K562 (cell line): Measurements from ENCODE around the gene ZNF646. TPM values are rescaled to one million over a fixed set of nuclear protein-coding genes. Genes with fewer than 3 reads are reported as not detected.

Experiments used
- CSDE1 ChIP-seq, 2 experiments: fragments of 450-650 bp; IDR thresholded peaks; 2 replicates each; pipeline ENCODE4 v1.6.1; 2016; ENCODE audit warnings: mild to moderate bottlenecking in 1 of 2
- GTF2F1 ChIP-seq: IDR thresholded peaks from 2 replicates; pipeline ENCODE4 v1.6.1; 2011; ENCODE audit warnings: low read depth, low read length, improper control_type of control experiment
- NCOR1 ChIP-seq: fragments of 450-650 bp; IDR thresholded peaks from 2 replicates; pipeline ENCODE4 v1.6.1; 2016; ENCODE audit warnings: mild to moderate bottlenecking, moderate library complexity
- NR2C1 ChIP-seq, 2 experiments: fragments of 450-650 bp; IDR thresholded peaks; 2 replicates each; pipeline ENCODE4 v1.6.1; 2017; ENCODE audit warnings: mild to moderate bottlenecking in 2 of 2, antibody characterized with exemption in 1 of 2, inconsistent platforms in 1 of 2, missing compliant biosample characterization in 1 of 2, missing genetic modification characterization in 1 of 2
- POLR2AphosphoS2 ChIP-seq: IDR thresholded peaks from 2 replicates; pipeline ENCODE4 v1.6.1; 2012; ENCODE audit warnings: low read length, improper control_type of control experiment
- POLR3A ChIP-seq: IDR thresholded peaks from 2 replicates; pipeline ENCODE4 v1.6.1; 2011; ENCODE audit warnings: borderline replicate concordance, mild to moderate bottlenecking, moderate library complexity; ENCODE audit not compliant: insufficient read length, insufficient read depth; ENCODE audit errors: extremely low read depth
- RBM17 ChIP-seq: fragments of 200-400 bp; formaldehyde crosslinking; IDR thresholded peaks from 2 replicates; pipeline ENCODE4 v1.6.1; 2017; ENCODE audit warnings: low read depth, mild to moderate bottlenecking, low read length, borderline replicate concordance
- SMARCA4 ChIP-seq: fragments of 450-650 bp; IDR thresholded peaks from 2 replicates; pipeline ENCODE4 v1.6.1; 2016
- SRF ChIP-seq, 2 experiments: fragments of 250-450, 450-650 bp in 1 of 2; sonication (Bioruptor Pico) in 1 of 2; sonication (generic) in 1 of 2; formaldehyde crosslinking; IDR thresholded peaks; 2 replicates each; pipeline versions ENCODE4 v1.5.0 to v1.5.1; 2020 to 2022; ENCODE audit warnings: mild to moderate bottlenecking in 1 of 2, missing genetic modification reagents in 1 of 2
- SRSF1 ChIP-seq: fragments of 200-400 bp; formaldehyde crosslinking; IDR thresholded peaks from 2 replicates; pipeline ENCODE4 v1.6.1; 2017; ENCODE audit warnings: mild to moderate bottlenecking, low read depth, low read length, moderate library complexity
- U2AF1 ChIP-seq: fragments of 200-400 bp; formaldehyde crosslinking; optimal IDR thresholded peaks from 2 replicates; pipeline ENCODE3; 2017; ENCODE audit warnings: mild to moderate bottlenecking, low read depth, low read length, moderate library complexity
- VEZF1 ChIP-seq: fragments of 200-800 bp; sonication (Bioruptor generic); IDR thresholded peaks from 2 replicates; pipeline ENCODE4 v1.6.1; 2017; ENCODE audit warnings: missing genetic modification characterization, missing compliant biosample characterization
- ZFPM2 ChIP-seq: fragments of 250-450 bp; sonication (Bioruptor Pico); IDR thresholded peaks from 2 replicates; pipeline ENCODE4 v1.5.1; 2022; ENCODE audit warnings: mild to moderate bottlenecking
- ZNF133 ChIP-seq: fragments of 250-450 bp; sonication (Bioruptor Pico); IDR thresholded peaks from 2 replicates; pipeline ENCODE4 v1.4.0; 2020; ENCODE audit warnings: mild to moderate bottlenecking
- ZNF263 ChIP-seq: sonication (generic); formaldehyde crosslinking; IDR thresholded peaks from 2 replicates; pipeline ENCODE4 v1.8.0; 2022; ENCODE audit warnings: mild to moderate bottlenecking, missing genetic modification reagents, borderline replicate concordance
- ZNF77 ChIP-seq: fragments of 250-450 bp; sonication (Bioruptor Pico); IDR thresholded peaks from 2 replicates; pipeline ENCODE4 v1.5.0; 2020
- polyA plus RNA-seq, 8 experiments: library from polyadenylated mRNA; depleted of rRNA in 4 of 8; stranded (reverse) in 5 of 8; unstranded in 3 of 8; fragments of >200 nt; fragmentation: Nextera tagmentation in 2 of 8; fragmentation: Illumina TruSeq in 1 of 8; extraction: Ambion mirVana in 2 of 8; extraction: Trizol in 1 of 8; gene quantifications; 2 replicates each; pipeline versions ENCODE4 v1.2.1 to v1.2.3, GENCODE V29; 2011 to 2014; ENCODE audit warnings: inconsistent platforms in 1 of 8, missing spikeins in 1 of 8
- total RNA-seq, 7 experiments: library from RNA; depleted of rRNA in 6 of 7; stranded (reverse); fragments of >200 nt in 6 of 7; fragmentation: Illumina TruSeq in 2 of 7; extraction: Trizol in 2 of 7; gene quantifications; 2 replicates each; pipeline versions ENCODE4 v1.2.1 to v1.2.3, GENCODE V29; 2011 to 2021; ENCODE audit warnings: low replicate concordance in 1 of 7
- TF ChIP-seq, protein P1 (sequence below): IDR thresholded peaks from 3 replicates; pipeline ENCODE4 v1.6.1; 2011; ENCODE audit warnings: borderline replicate concordance, mild to moderate bottlenecking, moderate library complexity; ENCODE audit not compliant: insufficient read length; ENCODE audit errors: extremely low read depth
- TF ChIP-seq, protein P2 (sequence below): fragments of 450-650 bp; IDR thresholded peaks from 2 replicates; pipeline ENCODE4 v1.6.1; 2016; ENCODE audit warnings: antibody characterized with exemption
- TF ChIP-seq, protein P3 (sequence below): fragments of 450-650 bp; IDR thresholded peaks from 2 replicates; pipeline ENCODE4 v1.7.1; 2018; ENCODE audit warnings: mild to moderate bottlenecking, low read depth; ENCODE audit not compliant: partially characterized antibody

ZNF646 gene
- total and polyA plus RNA-seq, 9 of the 15 experiments (the other 6 are each of a cell fraction or from before 2014, with no cell fraction given): 0.08 to 20.6 (median 8.0) TPM

GRCh38 chr16:31094424-31095120 lies 20.4 kb downstream of the ZNF646 start, which contains the start of gene VKORC1 (continued):
- TF ChIP-seq, protein P1, sequence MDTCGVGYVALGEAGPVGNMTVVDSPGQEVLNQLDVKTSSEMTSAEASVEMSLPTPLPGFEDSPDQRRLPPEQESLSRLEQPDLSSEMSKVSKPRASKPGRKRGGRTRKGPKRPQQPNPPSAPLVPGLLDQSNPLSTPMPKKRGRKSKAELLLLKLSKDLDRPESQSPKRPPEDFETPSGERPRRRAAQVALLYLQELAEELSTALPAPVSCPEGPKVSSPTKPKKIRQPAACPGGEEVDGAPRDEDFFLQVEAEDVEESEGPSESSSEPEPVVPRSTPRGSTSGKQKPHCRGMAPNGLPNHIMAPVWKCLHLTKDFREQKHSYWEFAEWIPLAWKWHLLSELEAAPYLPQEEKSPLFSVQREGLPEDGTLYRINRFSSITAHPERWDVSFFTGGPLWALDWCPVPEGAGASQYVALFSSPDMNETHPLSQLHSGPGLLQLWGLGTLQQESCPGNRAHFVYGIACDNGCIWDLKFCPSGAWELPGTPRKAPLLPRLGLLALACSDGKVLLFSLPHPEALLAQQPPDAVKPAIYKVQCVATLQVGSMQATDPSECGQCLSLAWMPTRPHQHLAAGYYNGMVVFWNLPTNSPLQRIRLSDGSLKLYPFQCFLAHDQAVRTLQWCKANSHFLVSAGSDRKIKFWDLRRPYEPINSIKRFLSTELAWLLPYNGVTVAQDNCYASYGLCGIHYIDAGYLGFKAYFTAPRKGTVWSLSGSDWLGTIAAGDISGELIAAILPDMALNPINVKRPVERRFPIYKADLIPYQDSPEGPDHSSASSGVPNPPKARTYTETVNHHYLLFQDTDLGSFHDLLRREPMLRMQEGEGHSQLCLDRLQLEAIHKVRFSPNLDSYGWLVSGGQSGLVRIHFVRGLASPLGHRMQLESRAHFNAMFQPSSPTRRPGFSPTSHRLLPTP: no peak
- TF ChIP-seq ZFPM2 (CRISPR knock-in tag) (no peak), CSDE1 (IDR thresholded peaks at IDR 0.05) (no peak), ZNF263 (CRISPR knock-in tag) (no peak), POLR2AphosphoS2 (no peak), SMARCA4 (no peak), ZNF133 (CRISPR knock-in tag) (no peak), ZNF77 (no peak), POLR3A (no peak), RBM17 (no peak), U2AF1 (peak; percentile 45), SRSF1 (no peak), NCOR1 (no peak), NR2C1 (IDR thresholded peaks at IDR 0.05) (no peak), NR2C1 (tag; IDR thresholded peaks at IDR 0.05) (peak; percentile 66; the same call in 1 of the 2 replicates), VEZF1 (no peak; the same call in 1 of the 2 replicates), GTF2F1 (no peak), SRF (CRISPR knock-in tag; IDR thresholded peaks at IDR 0.05) (peak in 1 of 2 experiments; percentile 65; a peak in 1 of 4 replicates)
- TF ChIP-seq, protein P2, sequence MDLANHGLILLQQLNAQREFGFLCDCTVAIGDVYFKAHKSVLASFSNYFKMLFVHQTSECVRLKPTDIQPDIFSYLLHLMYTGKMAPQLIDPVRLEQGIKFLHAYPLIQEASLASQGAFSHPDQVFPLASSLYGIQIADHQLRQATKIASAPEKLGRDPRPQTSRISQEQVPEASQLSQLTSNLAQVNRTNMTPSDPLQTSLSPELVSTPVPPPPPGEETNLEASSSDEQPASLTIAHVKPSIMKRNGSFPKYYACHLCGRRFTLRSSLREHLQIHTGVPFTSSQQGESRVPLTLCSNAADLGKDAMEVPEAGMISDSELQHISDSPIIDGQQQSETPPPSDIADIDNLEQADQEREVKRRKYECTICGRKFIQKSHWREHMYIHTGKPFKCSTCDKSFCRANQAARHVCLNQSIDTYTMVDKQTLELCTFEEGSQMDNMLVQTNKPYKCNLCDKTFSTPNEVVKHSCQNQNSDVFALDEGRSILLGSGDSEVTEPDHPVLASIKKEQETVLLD: peak; percentile 61; the same call in 1 of the 2 replicates
- TF ChIP-seq, protein P3, sequence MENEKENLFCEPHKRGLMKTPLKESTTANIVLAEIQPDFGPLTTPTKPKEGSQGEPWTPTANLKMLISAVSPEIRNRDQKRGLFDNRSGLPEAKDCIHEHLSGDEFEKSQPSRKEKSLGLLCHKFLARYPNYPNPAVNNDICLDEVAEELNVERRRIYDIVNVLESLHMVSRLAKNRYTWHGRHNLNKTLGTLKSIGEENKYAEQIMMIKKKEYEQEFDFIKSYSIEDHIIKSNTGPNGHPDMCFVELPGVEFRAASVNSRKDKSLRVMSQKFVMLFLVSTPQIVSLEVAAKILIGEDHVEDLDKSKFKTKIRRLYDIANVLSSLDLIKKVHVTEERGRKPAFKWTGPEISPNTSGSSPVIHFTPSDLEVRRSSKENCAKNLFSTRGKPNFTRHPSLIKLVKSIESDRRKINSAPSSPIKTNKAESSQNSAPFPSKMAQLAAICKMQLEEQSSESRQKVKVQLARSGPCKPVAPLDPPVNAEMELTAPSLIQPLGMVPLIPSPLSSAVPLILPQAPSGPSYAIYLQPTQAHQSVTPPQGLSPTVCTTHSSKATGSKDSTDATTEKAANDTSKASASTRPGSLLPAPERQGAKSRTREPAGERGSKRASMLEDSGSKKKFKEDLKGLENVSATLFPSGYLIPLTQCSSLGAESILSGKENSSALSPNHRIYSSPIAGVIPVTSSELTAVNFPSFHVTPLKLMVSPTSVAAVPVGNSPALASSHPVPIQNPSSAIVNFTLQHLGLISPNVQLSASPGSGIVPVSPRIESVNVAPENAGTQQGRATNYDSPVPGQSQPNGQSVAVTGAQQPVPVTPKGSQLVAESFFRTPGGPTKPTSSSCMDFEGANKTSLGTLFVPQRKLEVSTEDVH: no peak
